ENCODE results near the gene RSU1.

DNA sequence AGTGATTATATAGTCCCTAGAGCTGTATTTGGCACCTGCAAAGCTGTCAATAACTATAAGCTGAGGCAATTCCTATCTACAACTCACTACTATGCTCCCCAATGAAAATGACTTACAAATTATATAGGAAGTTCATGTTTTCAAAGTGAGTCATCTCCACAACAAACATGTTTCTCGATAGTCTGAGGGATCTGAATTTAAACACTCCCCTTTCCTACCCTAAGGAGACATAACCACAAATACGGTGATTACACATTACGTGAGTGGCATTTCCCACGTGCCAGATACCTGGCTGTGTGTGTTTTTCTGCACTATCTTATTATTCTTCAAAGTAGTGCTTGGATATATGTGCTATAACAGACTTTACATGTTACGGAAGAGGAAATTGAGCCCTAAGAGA lies 173.1 kb downstream of the RSU1 start:
- TF ChIP-seq, protein P1, sequence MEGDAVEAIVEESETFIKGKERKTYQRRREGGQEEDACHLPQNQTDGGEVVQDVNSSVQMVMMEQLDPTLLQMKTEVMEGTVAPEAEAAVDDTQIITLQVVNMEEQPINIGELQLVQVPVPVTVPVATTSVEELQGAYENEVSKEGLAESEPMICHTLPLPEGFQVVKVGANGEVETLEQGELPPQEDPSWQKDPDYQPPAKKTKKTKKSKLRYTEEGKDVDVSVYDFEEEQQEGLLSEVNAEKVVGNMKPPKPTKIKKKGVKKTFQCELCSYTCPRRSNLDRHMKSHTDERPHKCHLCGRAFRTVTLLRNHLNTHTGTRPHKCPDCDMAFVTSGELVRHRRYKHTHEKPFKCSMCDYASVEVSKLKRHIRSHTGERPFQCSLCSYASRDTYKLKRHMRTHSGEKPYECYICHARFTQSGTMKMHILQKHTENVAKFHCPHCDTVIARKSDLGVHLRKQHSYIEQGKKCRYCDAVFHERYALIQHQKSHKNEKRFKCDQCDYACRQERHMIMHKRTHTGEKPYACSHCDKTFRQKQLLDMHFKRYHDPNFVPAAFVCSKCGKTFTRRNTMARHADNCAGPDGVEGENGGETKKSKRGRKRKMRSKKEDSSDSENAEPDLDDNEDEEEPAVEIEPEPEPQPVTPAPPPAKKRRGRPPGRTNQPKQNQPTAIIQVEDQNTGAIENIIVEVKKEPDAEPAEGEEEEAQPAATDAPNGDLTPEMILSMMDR (IDR thresholded peaks at IDR 0.05) = no peak
- TF ChIP-seq EP300 (IDR thresholded peaks at IDR 0.05) (no peak), POLR2A (IDR thresholded peaks at IDR 0.05) (no peak)

Measured in suprapubic skin (tissue), 3 donors.